T47D (cell line): Measurements from ENCODE around the gene CRYGB.

Experiments used
- DNase-seq, 2 experiments: peaks; one replicate each; pipeline versions ENCODE4 v3.0.0 to v3.0.0-alpha.2; 2011 to 2012; ENCODE audit warnings: low read depth in 1 of 2, low spot score in 1 of 2
- JUND ChIP-seq: IDR thresholded peaks from 2 replicates; pipeline ENCODE4 v1.6.1; 2012; ENCODE audit warnings: low read depth
- in situ Hi-C: cut with HindIII; loops from 2 replicates; pipeline ENCODE4 v1.10.0; 2016; ENCODE audit warnings: low sequenced_read_pairs, low pct_unique_long_range_greater_than_20kb

CRYGB gene

GRCh38 chr2:208146006-208146405 is at the start of gene CRYGB:
TSS of gene CRYGB (minus strand) at chr2:208146158. CDS start at chr2:208146120, 38 bp downstream.
- in situ Hi-C loops = no loop called here

DNA sequence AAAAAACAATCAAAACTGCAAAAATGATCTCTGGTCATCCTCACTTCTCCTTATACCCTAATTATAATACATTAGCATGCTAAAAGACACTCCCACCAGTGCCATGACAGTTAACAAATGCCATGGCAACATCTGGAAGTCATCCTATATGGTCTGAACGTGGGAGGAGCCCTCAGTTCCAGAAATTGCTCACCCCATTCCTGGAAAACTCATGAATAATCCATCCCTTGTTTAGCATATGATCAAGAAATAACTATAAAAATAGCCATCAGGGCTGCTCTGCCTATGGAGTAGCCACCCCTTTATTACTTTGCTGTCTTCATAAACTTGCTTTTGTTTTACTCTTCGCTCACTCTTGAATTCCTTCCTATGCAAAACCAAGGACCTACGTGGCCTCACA is 49.6 kb upstream of the CRYGB start:
- no peak for TF ChIP-seq JUND
- in situ Hi-C loops = no loop called here
- no peak for DNase-seq

More at GRCh38 chr2:208146006-208146405, at the start of gene CRYGB:
- TF ChIP-seq JUND = no peak
- no peak for DNase-seq

- TF ChIP-seq JUND = no peak
- in situ Hi-C loops = no loop called here
- DNase-seq = no peak
Observed at GRCh38 chr2:208192611-208193236, 46.8 kb upstream of the CRYGB start.

GRCh38 chr2:208189810-208190503 is 44.0 kb upstream of the CRYGB start, which contains the start of gene C2orf80:
TSS of gene C2orf80 (minus strand) at chr2:208190030. CDS start at chr2:208186986, 3,044 bp downstream.
- in situ Hi-C loops = no loop called here
- DNase-seq = no peak
- no peak for TF ChIP-seq JUND

GRCh38 chr2:208189069-208189809 is 43.3 kb upstream of the CRYGB start:
- in situ Hi-C loops = no loop called here
- no peak for DNase-seq
- no peak for TF ChIP-seq JUND

GRCh38 chr2:208186893-208187292 is 40.9 kb upstream of the CRYGB start:
- TF ChIP-seq JUND = no peak
- no peak for DNase-seq
- in situ Hi-C loops = no loop called here

GRCh38 chr2:208186465-208186864 is 40.5 kb upstream of the CRYGB start:
- no peak for DNase-seq
- in situ Hi-C loops = no loop called here
- no peak for TF ChIP-seq JUND

- DNase-seq = no peak
- in situ Hi-C loops = no loop called here
- TF ChIP-seq JUND = no peak
Observed at GRCh38 chr2:208183972-208184705, 38.2 kb upstream of the CRYGB start.

DNA sequence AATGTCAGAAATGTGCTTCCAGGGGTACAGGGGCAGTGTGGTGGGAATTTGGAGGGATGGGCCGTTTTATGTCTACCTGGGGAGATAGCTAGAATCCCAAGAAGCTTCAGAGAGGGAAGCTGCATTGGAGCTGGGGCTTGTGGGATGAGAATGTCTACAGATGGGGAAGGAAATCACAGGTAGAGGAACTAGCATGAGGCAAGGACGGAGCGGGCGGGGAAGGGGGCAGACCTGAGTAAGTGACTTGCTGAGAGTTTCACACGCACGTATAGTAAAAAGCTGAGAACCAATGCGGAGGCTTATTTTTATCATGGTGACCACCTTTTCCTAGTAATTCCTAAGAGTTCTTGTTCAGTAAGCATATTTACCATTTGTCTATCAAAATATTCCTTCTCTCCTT is 37.6 kb upstream of the CRYGB start:
- in situ Hi-C loops = no loop called here
- no peak for DNase-seq
- TF ChIP-seq JUND = no peak

GRCh38 chr2:208182835-208183234 is 36.9 kb upstream of the CRYGB start:
- in situ Hi-C loops = no loop called here
- TF ChIP-seq JUND = no peak
- DNase-seq = no peak

DNA sequence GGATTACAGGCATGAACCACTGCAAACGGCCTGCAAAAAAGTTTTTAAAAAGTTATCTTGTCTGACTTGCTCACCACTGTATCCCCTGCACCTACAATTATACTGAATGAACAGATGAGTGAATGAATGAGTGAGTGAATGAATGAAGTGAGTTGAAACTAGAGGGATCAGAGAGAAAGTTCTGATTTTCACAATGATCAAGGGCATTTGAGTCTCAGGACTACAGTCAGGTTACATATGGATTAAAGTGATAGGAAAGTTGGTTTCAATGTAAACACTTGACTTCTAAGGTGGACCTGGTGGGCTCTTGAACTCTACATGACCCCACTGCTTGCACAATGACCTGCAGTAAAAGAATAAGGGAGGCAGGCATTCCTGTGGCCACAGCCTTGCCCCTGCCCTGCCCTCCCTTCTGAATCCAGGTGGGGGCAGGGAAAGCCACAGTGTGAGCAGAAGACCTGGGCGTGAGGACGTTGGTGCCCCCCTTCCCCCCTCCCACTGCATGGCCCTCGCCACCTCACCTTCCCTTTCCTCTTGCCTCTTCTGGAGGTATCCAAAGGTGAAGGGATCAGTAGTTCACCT is 33.2 kb upstream of the CRYGB start:
- no peak for TF ChIP-seq JUND
- DNase-seq = no peak
- in situ Hi-C loops = no loop called here

DNA sequence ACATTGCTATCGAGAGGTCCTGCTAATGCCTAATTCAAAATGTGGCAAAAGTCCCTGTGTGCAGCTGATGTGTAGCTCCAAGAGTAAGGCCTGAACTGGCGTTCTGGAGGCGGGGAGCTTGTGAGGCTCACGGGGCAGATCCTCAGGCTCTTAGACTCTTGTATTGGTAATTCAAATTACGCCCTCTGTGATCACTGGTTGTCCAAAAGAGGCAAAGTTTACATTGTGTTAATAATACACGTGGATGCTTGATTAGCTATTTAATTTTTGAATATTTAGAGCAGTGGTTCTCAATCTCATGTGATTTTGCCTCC is 29.8 kb upstream of the CRYGB start:
- no peak for TF ChIP-seq JUND
- in situ Hi-C loops = no loop called here
- DNase-seq = no peak
